HG02759 (cell line): ENCODE measurements around the gene ACER3.
"Not testable (repeated sequence)": the region's sequence is repeated elsewhere in the genome, so short reads cannot be mapped to it uniquely, and the experiment has no call there.

ENCODE experiments used
- ATAC-seq: cut with Tn5 transposase; IDR thresholded peaks from one replicate; pipeline ENCODE4 v1.9.1; 2021; ENCODE audit warnings: mild to moderate bottlenecking, moderate library complexity; ENCODE audit not compliant: unreplicated experiment

The ACER3 gene

GRCh38 chr11:76836613-76837291, 24.0 kb upstream of the ACER3 start:
- ATAC-seq: no peak

- no peak for ATAC-seq
Observed at GRCh38 chr11:76837696-76838677, 22.7 kb upstream of the ACER3 start.

- no peak for ATAC-seq
Observed at GRCh38 chr11:76838678-76839068, 22.0 kb upstream of the ACER3 start.

GRCh38 chr11:76839311-76839710, 21.4 kb upstream of the ACER3 start:
- no peak for ATAC-seq

- no peak for ATAC-seq
Observed at GRCh38 chr11:76841923-76842452, 18.7 kb upstream of the ACER3 start.

GRCh38 chr11:76843907-76844306, 16.8 kb upstream of the ACER3 start:
- ATAC-seq: no peak

- no peak for ATAC-seq
Observed at GRCh38 chr11:76844511-76844910, 16.2 kb upstream of the ACER3 start.

- ATAC-seq: no peak
Observed at GRCh38 chr11:76845069-76845468, 15.6 kb upstream of the ACER3 start.

GRCh38 chr11:76846441-76846840, 14.3 kb upstream of the ACER3 start:
- ATAC-seq: no peak

- ATAC-seq: no peak
Observed at GRCh38 chr11:76849376-76849775, 11.3 kb upstream of the ACER3 start.

GRCh38 chr11:76850130-76850529, 10.6 kb upstream of the ACER3 start:
- ATAC-seq: no peak

- ATAC-seq: no peak
Observed at GRCh38 chr11:76850815-76851214, 9.9 kb upstream of the ACER3 start.

- ATAC-seq: no peak
Observed at GRCh38 chr11:76854709-76855108, 6.0 kb upstream of the ACER3 start.

GRCh38 chr11:76855670-76856069, 5.0 kb upstream of the ACER3 start:
- not testable (repeated sequence) for ATAC-seq

- no peak for ATAC-seq
Observed at GRCh38 chr11:76856106-76856505, 4.6 kb upstream of the ACER3 start.

- ATAC-seq: no peak
Observed at GRCh38 chr11:76856571-76856970, 4.1 kb upstream of the ACER3 start.

- no peak for ATAC-seq
Observed at GRCh38 chr11:76857781-76858410, 2.8 kb upstream of the ACER3 start.

- no peak for ATAC-seq
Observed at GRCh38 chr11:76859708-76860227, 950 bp upstream of the ACER3 start.

- ATAC-seq: no peak
Observed at GRCh38 chr11:76861490-76861953, 804 bp downstream of the ACER3 start.

GRCh38 chr11:76862794-76863193, 2.1 kb downstream of the ACER3 start:
- ATAC-seq: not testable (repeated sequence)

GRCh38 chr11:76863196-76863777, 2.6 kb downstream of the ACER3 start:
- no peak for ATAC-seq
